ENCODE measurements around the gene CARMIL3. TPM values are rescaled to one million over a fixed set of nuclear protein-coding genes. Genes with fewer than 3 reads are reported as not detected.

Gene CARMIL3
- total and polyA plus RNA-seq, 2 of the 8 experiments (the other 6 are each of a cell fraction or from before 2014, with no cell fraction given) = 6.0 to 9.0 TPM

- Histone ChIP-seq H4K8ac (ENCODE audit: extremely low read depth, insufficient read depth, low read length) (no peak overlapping the region), H3K4ac (replicated peaks; ENCODE audit: insufficient read length, low read depth, low read length) (peak overlapping the region; percentile 29), H2BK20ac (ENCODE audit: low read length) (peak overlapping the region; percentile 55; the same call in 1 of the 2 replicates), H3K79me1 (ENCODE audit: low read depth, low read length) (no peaks in the 10 kb centered on the region), H3K27ac (ENCODE audit: low read depth, low read length) (no peak overlapping the region), H4K91ac (replicated peaks; ENCODE audit: insufficient read length, low read length) (no peak overlapping the region), H3K79me2 (ENCODE audit: control insufficient read depth in 1 of 2, insufficient read depth in 2 of 2, low read length in 2 of 2) (no peaks in the 10 kb centered on the region), H2AFZ (ENCODE audit: low read length) (no peak overlapping the region), H3K18ac (ENCODE audit: extremely low read depth, low read length) (peak overlapping the region; percentile 57; the same call in 1 of the 2 replicates), H3K4me2 (ENCODE audit: insufficient read depth in 1 of 2, low read depth in 2 of 2, low read length in 2 of 2) (peak overlapping the region; percentile 75 to 84; a peak in 3 of 4 replicates), H2BK15ac (ENCODE audit: low read length) (peak overlapping the region; percentile 99; the same call in 1 of the 2 replicates), H3K36me3 (ENCODE audit: control insufficient read depth in 2 of 4, insufficient read depth in 4 of 4, low read length in 3 of 4) (no peaks in the 10 kb centered on the region), H3K4me1 (replicated peaks in 1 of 4; ENCODE audit: control insufficient read depth in 3 of 4, insufficient read depth in 4 of 4, low read length in 3 of 4) (peaks cover 0 to 18% (median 12%) of the 10 kb centered on the region in 4 experiments; a peak in 6 of 7 replicates), H4K20me1 (replicated peaks in 1 of 2; ENCODE audit: control insufficient read depth in 1 of 2, insufficient read depth in 2 of 2, low read length in 2 of 2) (no peaks in the 10 kb centered on the region), H2BK120ac (replicated peaks; ENCODE audit: low read depth, low read length) (no peak overlapping the region), H3K56ac (replicated peaks; ENCODE audit: insufficient read length, low read depth, low read length) (no peak overlapping the region), H4K5ac (ENCODE audit: insufficient read length, low read depth, low read length) (no peak overlapping the region), H3K23ac (ENCODE audit: insufficient read length) (no peak overlapping the region), H3K14ac (ENCODE audit: insufficient read length) (no peak overlapping the region), H3K4me3 (ENCODE audit: extremely low read depth in 1 of 4, insufficient read depth in 2 of 4, low read depth in 3 of 4, low read length in 4 of 4) (peak overlapping the region in 1 of 4 experiments; percentile 67; a peak in 2 of 8 replicates), H3K9me3 (ENCODE audit: insufficient read depth in 2 of 2, low read depth in 1 of 2, low read length in 1 of 2) (no peaks in the 10 kb centered on the region), H2BK12ac (ENCODE audit: low read depth, low read length) (peak overlapping the region; percentile 62; the same call in 1 of the 2 replicates), H2BK5ac (ENCODE audit: low read depth, low read length) (no peak overlapping the region), H2AK5ac (ENCODE audit: low read depth, low read length) (no peak overlapping the region), H3K23me2 (ENCODE audit: low read depth, low read length) (peaks cover 11% of the 10 kb centered on the region; the same call in 1 of the 2 replicates), H3K9ac (replicated peaks in 1 of 4; ENCODE audit: extremely low read depth in 1 of 4, low read depth in 3 of 4, low read length in 3 of 4) (no peak overlapping the region), H3K27me3 (replicated peaks in 1 of 4; ENCODE audit: control insufficient read depth in 3 of 4, extremely low read depth in 1 of 4, insufficient read depth in 3 of 4, low read length in 3 of 4) (peaks cover 0 to 10% (median 7%) of the 10 kb centered on the region in 4 experiments; a peak in 5 of 7 replicates)
- DNase-seq (ENCODE audit: low read depth in 1 of 2, low spot score in 2 of 2) (no peak), FAIRE-seq (no peak)
- POLR2A ChIA-PET (ENCODE audit: partially characterized antibody) = interaction anchor here (1.1 to 27.2 kb wide), 14 partner anchors 8 to 539 kb away, joined by 3 to 626 read pairs (median 6); partner anchors contain the start of genes CARMIL3, CPNE6, EMC9 and NRL
- WGBS, 2 experiments (ENCODE audit: extremely low coverage in 1 of 2, insufficient coverage in 1 of 2, insufficient read length in 1 of 2, insufficient replicate concordance in 2 of 2, low coverage in 1 of 2, low lambda C conversion rate in 2 of 2, missing lambda C conversion rate in 1 of 2) = 75% methylated on average over 6 of the region's 6 CpGs; no CpG with 5 or more reads in 1 of the 2 experiments
- CTCF ChIA-PET (ENCODE audit: partially characterized antibody) = interaction anchor here (1.0 to 23.8 kb wide), 15 partner anchors 10 to 499 kb away, joined by 3 to 316 read pairs (median 6); partner anchors contain the start of genes DHRS4, IRF9 and PCK2
- TF ChIP-seq PHF8 (conservative IDR thresholded peaks at IDR 0.05; ENCODE audit: low read depth, low read length) (no peak), NRF1 (IDR thresholded peaks at IDR 0.05; ENCODE audit: low read depth, low read length) (no peak), CREB1 (IDR thresholded peaks at IDR 0.05) (no peak), SIX5 (IDR thresholded peaks at IDR 0.05; ENCODE audit: low read depth, low read length) (no peak), CEBPB (IDR thresholded peaks at IDR 0.05; ENCODE audit: low read depth, low read length) (no peak), POLR2A (IDR thresholded peaks at IDR 0.05; ENCODE audit: control extremely low read depth in 1 of 2, low read depth in 2 of 2, low read length in 2 of 2) (no peak), CHD1 (IDR thresholded peaks at IDR 0.05; ENCODE audit: low read depth, low read length) (no peak), USF2 (IDR thresholded peaks at IDR 0.05; ENCODE audit: low read length) (no peak), BACH1 (IDR thresholded peaks at IDR 0.05; ENCODE audit: low read length) (no peak), ATF3 (IDR thresholded peaks at IDR 0.05; ENCODE audit: insufficient read depth, low read depth, low read length) (no peak), ZNF274 (IDR thresholded peaks at IDR 0.05; ENCODE audit: borderline replicate concordance, extremely low read depth, low read length) (no peak), MAX (IDR thresholded peaks at IDR 0.05) (no peak), TBP (IDR thresholded peaks at IDR 0.05; ENCODE audit: low read depth, low read length) (no peak)
Measured at GRCh38 chr14:24080142-24080530, 28.3 kb downstream of the CARMIL3 start.

All from H1 (cell line).